HCT116 (cell line): ENCODE results near the gene SPAG8.

Source experiments
- CEBPB ChIP-seq: IDR thresholded peaks from 2 replicates; pipeline ENCODE4 v1.6.1; 2012; ENCODE audit warnings: low read depth
- EGR1 ChIP-seq: IDR thresholded peaks from 2 replicates; pipeline ENCODE4 v1.6.1; 2012; ENCODE audit warnings: low read depth
- ELF1 ChIP-seq: IDR thresholded peaks from 2 replicates; pipeline ENCODE4 v1.6.1; 2012; ENCODE audit warnings: low read depth, borderline replicate concordance
- EZH2 ChIP-seq: fragments of 200-600 bp; sonication (generic); IDR thresholded peaks from 2 replicates; pipeline ENCODE4 v1.6.1; 2017; ENCODE audit warnings: antibody characterized with exemption, mixed run types
- EZH2phosphoT487 ChIP-seq: fragments of 200-600 bp; IDR thresholded peaks from 2 replicates; pipeline ENCODE4 v1.6.1; 2018; ENCODE audit warnings: antibody characterized with exemption, borderline replicate concordance
- POLR2A ChIP-seq: IDR thresholded peaks from 2 replicates; pipeline ENCODE4 v1.7.0; 2011; ENCODE audit warnings: borderline replicate concordance; ENCODE audit not compliant: insufficient read depth, insufficient read length; ENCODE audit errors: extremely low read depth
- POLR2AphosphoS5 ChIP-seq: IDR thresholded peaks from 2 replicates; pipeline ENCODE4 v1.6.1; 2011; ENCODE audit warnings: mild to moderate bottlenecking, low read depth, low read length, moderate library complexity
- TF ChIP-seq, protein P1 (sequence below), 3 experiments: fragments of 200-600 bp in 1 of 3; sonication (generic) in 1 of 3; IDR thresholded peaks in 2 of 3; conservative IDR thresholded peaks in 1 of 3; 2 replicates each; pipeline ENCODE4 v1.5.1; 2012 to 2017; ENCODE audit warnings: low read depth in 2 of 3, low read length in 2 of 3, antibody characterized with exemption in 1 of 3, borderline replicate concordance in 1 of 3, control low read depth in 1 of 3, mild to moderate bottlenecking in 1 of 3, mixed read lengths in 1 of 3, mixed run types in 1 of 3, moderate library complexity in 1 of 3; ENCODE audit not compliant: insufficient read depth in 1 of 3
- TF ChIP-seq, protein P2 (sequence below): IDR thresholded peaks from 2 replicates; pipeline ENCODE4 v1.6.1; 2012

DNA sequence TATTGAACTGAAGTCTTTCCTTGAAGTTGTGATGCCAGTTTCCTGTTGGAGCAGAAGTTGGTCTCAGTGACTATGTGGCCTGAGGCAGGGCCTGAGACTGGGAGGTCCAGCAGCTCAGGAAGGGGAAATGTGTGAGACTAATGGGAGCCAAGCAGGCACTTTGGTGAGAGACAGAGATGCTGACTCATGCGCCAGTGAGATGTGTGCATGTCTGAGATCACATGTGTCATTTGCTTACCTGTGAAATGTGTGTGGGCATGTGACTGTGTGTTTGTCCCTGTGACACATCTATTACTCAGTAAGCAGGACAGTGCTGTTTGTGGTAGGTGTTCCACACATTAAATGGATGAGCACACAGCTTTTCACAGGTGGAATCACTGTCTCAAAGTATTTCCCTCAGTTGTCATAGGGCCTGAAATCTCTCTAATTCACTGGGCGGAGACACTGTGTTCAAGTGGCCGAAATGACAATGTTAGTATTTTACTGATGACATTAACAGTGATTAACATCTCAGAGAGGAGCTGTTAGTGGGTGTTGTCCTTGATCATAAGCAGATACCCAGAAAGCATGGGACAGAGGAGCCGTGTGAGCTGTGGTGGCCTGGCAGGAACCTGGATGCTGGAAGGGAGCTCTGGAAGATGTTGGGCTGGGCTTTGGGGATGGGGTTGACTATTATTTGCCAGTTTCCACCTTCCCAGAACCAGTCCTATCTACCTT lies 13.2 kb downstream of the SPAG8 start:
- TF ChIP-seq EZH2 (no peak), POLR2A (no peak), CEBPB (no peak), EGR1 (no peak), POLR2AphosphoS5 (no peak), ELF1 (no peak), EZH2phosphoT487 (no peak)
- TF ChIP-seq, protein P1, sequence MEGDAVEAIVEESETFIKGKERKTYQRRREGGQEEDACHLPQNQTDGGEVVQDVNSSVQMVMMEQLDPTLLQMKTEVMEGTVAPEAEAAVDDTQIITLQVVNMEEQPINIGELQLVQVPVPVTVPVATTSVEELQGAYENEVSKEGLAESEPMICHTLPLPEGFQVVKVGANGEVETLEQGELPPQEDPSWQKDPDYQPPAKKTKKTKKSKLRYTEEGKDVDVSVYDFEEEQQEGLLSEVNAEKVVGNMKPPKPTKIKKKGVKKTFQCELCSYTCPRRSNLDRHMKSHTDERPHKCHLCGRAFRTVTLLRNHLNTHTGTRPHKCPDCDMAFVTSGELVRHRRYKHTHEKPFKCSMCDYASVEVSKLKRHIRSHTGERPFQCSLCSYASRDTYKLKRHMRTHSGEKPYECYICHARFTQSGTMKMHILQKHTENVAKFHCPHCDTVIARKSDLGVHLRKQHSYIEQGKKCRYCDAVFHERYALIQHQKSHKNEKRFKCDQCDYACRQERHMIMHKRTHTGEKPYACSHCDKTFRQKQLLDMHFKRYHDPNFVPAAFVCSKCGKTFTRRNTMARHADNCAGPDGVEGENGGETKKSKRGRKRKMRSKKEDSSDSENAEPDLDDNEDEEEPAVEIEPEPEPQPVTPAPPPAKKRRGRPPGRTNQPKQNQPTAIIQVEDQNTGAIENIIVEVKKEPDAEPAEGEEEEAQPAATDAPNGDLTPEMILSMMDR (IDR thresholded peaks at IDR 0.05 in 2 of 3, conservative IDR thresholded peaks at IDR 0.05 in 1 of 3; ENCODE audit: borderline replicate concordance in 1 of 3, insufficient read depth in 1 of 3, low read depth in 2 of 3, low read length in 2 of 3), result no peak
- TF ChIP-seq, protein P2, sequence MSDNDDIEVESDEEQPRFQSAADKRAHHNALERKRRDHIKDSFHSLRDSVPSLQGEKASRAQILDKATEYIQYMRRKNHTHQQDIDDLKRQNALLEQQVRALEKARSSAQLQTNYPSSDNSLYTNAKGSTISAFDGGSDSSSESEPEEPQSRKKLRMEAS, result no peak
